A673 (cell line): Measurements from ENCODE around the gene STARD3. TPM values are rescaled to one million over a fixed set of nuclear protein-coding genes. Genes with fewer than 3 reads are reported as not detected.

Experiments
- BruUV-seq: library from RNA; stranded (reverse); fragments of 400-500 nt; replicated peaks from 2 replicates; lab custom pipeline; 2021; lab: Mats Ljungman, UMichigan
- CTCF ChIA-PET: fragments of 300-600 bp; sonication (Branson Sonifier 250); formaldehyde crosslinking; loops from one replicate; lab custom pipeline; 2022; ENCODE audit warnings: antibody characterized with exemption; lab: Charles Lee
- POLR2A ChIA-PET: fragments of 300-600 bp; sonication (Branson Sonifier 250); formaldehyde crosslinking; loops from one replicate; lab custom pipeline; 2022; ENCODE audit warnings: antibody characterized with exemption; ENCODE audit not compliant: low non-redundant PET; lab: Charles Lee
- DNase-seq: peaks from one replicate; pipeline ENCODE4 v3.0.0-alpha.2; 2015; ENCODE audit warnings: low spot score
- H3K27ac ChIP-seq: fragments of 200-600 bp; sonication (generic); 2 replicates; pipeline ENCODE4 v1.5.1; 2016; ENCODE audit warnings: mixed run types, low read depth, mild to moderate bottlenecking, mixed read lengths, antibody characterized with exemption, low read length; ENCODE audit not compliant: poor library complexity, severe bottlenecking
- H3K27me3 ChIP-seq: fragments of 200-600 bp; sonication (generic); replicated peaks from 2 replicates; pipeline ENCODE4 v1.6.1; 2017; ENCODE audit warnings: mixed run types, low read depth, mild to moderate bottlenecking, mixed read lengths, antibody characterized with exemption, low read length; ENCODE audit not compliant: insufficient read depth, poor library complexity
- H3K36me3 ChIP-seq: fragments of 200-600 bp; sonication (generic); 2 replicates; pipeline ENCODE4 v1.6.1; 2016; ENCODE audit warnings: mixed run types, mild to moderate bottlenecking, mixed read lengths, antibody characterized with exemption, low read length; ENCODE audit not compliant: insufficient read depth, poor library complexity, severe bottlenecking
- H3K4me1 ChIP-seq: fragments of 200-600 bp; sonication (generic); 2 replicates; pipeline ENCODE4 v1.6.1; 2017; ENCODE audit warnings: mixed run types, mild to moderate bottlenecking, mixed read lengths, antibody characterized with exemption, low read length; ENCODE audit not compliant: insufficient read depth, poor library complexity, severe bottlenecking
- H3K4me3 ChIP-seq: fragments of 200-600 bp; sonication (generic); 2 replicates; pipeline ENCODE4 v1.5.1; 2016; ENCODE audit warnings: low read depth, mixed run types, mild to moderate bottlenecking, mixed read lengths, low read length; ENCODE audit not compliant: poor library complexity, severe bottlenecking
- H3K9me3 ChIP-seq: fragments of 200-600 bp; sonication (generic); 2 replicates; pipeline ENCODE4 v1.6.1; 2016; ENCODE audit warnings: mixed run types, low read depth, mild to moderate bottlenecking, mixed read lengths, antibody characterized with exemption, low read length; ENCODE audit not compliant: poor library complexity, severe bottlenecking
- CTCF ChIP-seq: fragments of 300-800, 200-600 bp; sonication (generic); conservative IDR thresholded peaks from 2 replicates; pipeline ENCODE4 v1.5.1; 2017; ENCODE audit warnings: low read depth, mild to moderate bottlenecking, antibody characterized with exemption, low read length, moderate library complexity, mixed read lengths
- EZH2 ChIP-seq: fragments of 200-600 bp; sonication (generic); IDR thresholded peaks from 2 replicates; pipeline ENCODE4 v1.6.1; 2017; ENCODE audit warnings: borderline replicate concordance, low read depth, mild to moderate bottlenecking, mixed read lengths, antibody characterized with exemption, low read length; ENCODE audit not compliant: poor library complexity, severe bottlenecking
- intact Hi-C: fragments of 100-400 bp; cut with micrococcal nuclease; formaldehyde crosslinking; loops from one replicate; pipeline ENCODE4 v1.10.0; 2022; ENCODE audit not compliant: unreplicated experiment
- total RNA-seq: library from RNA; stranded (reverse); gene quantifications from 2 replicates; pipeline ENCODE4 v1.2.3, GENCODE V29; 2021

STARD3 gene
- total RNA-seq, 1 experiment from 2014 or later: 21.3 TPM

GRCh38 chr17:39642291-39643074, 5.5 kb downstream of the STARD3 start:
- ChIA-PET POLR2A (no interaction called here), CTCF (no interaction called here)
- intact Hi-C loops: no loop called here
- Histone ChIP-seq H3K27me3 (no peaks in the 10 kb centered on the region), H3K27ac (no peak overlapping the region), H3K36me3 (no peaks in the 10 kb centered on the region), H3K4me3 (no peak overlapping the region), H3K9me3 (no peaks in the 10 kb centered on the region), H3K4me1 (no peaks in the 10 kb centered on the region)
- BruUV-seq: no TSS peak
- DNase-seq: no peak
- TF ChIP-seq CTCF: no peak
- TF ChIP-seq EZH2: no peak

GRCh38 chr17:39643271-39643670, 6.3 kb downstream of the STARD3 start:
- CTCF ChIA-PET: interaction anchor here (0.8 kb wide), 1 partner anchor 22 kb away, joined by 3 read pairs; no protein-coding TSS in a partner anchor
- Histone ChIP-seq H3K9me3 (no peaks in the 10 kb centered on the region), H3K36me3 (no peaks in the 10 kb centered on the region), H3K27me3 (no peaks in the 10 kb centered on the region), H3K27ac (no peak overlapping the region), H3K4me1 (no peaks in the 10 kb centered on the region), H3K4me3 (no peak overlapping the region)
- DNase-seq: no peak
- intact Hi-C loops: no loop called here
- no peak for TF ChIP-seq CTCF
- TF ChIP-seq EZH2: no peak
- BruUV-seq: no TSS peak
- POLR2A ChIA-PET: no interaction called here

DNA sequence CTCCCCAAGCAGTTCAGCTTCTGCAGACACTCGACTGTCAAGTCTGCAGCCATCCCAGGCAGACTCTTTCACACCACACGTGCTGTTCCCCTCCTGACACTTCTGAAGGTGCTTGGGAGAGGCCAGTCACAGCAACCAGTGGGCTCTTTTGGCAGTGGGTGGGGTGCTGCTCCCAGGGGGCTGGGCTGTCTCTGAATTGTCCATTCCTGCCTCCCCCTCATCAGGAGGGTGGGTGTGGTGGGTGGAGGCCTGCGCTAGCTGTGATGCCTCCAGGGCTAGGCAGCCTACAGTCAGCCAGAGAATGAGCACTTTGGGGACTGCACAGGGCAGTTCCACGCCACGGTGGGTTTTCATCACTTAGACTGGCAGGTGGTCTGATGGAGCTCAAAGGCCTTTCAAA, 10.3 kb downstream of the STARD3 start:
- Histone ChIP-seq H3K9me3 (no peaks in the 10 kb centered on the region), H3K27ac (no peak overlapping the region), H3K27me3 (no peaks in the 10 kb centered on the region), H3K4me1 (no peaks in the 10 kb centered on the region), H3K4me3 (no peak overlapping the region), H3K36me3 (no peaks in the 10 kb centered on the region)
- no TSS peak for BruUV-seq
- ChIA-PET CTCF (no interaction called here), POLR2A (no interaction called here)
- no peak for DNase-seq
- TF ChIP-seq EZH2 (no peak), CTCF (no peak)
- intact Hi-C loops: no loop called here
